ENCODE measurements around the gene MAST4.

Gene MAST4

GRCh38 chr5:67009028-67009427 lies 412.8 kb downstream of the MAST4 start:
- Histone ChIP-seq H3K9me3 (ENCODE audit: control insufficient read depth, low read length) (no peaks in the 10 kb centered on the region), H3K36me3 (ENCODE audit: control insufficient read depth in 1 of 2, insufficient read depth in 2 of 2, low read depth in 1 of 2, low read length in 2 of 2) (no peaks in the 10 kb centered on the region), H2BK12ac (ENCODE audit: low read length in 2 of 2) (no peak overlapping the region), H2BK120ac (ENCODE audit: low read depth, low read length) (no peak overlapping the region), H3K4ac (ENCODE audit: low read depth in 1 of 2, low read length in 2 of 2) (no peak overlapping the region), H3K27me3 (ENCODE audit: control insufficient read depth in 1 of 2, insufficient read depth in 1 of 2, low read length in 2 of 2) (no peaks in the 10 kb centered on the region), H3K27ac (ENCODE audit: low read length, poor library complexity, severe bottlenecking) (no peak overlapping the region), H4K91ac (ENCODE audit: low read length) (no peak overlapping the region), H3K4me3 (ENCODE audit: insufficient read depth in 1 of 2, low read depth in 1 of 2, low read length in 2 of 2) (no peak overlapping the region), H3K4me1 (ENCODE audit: control insufficient read depth, insufficient read depth, low read depth, low read length) (peaks cover 11% of the 10 kb centered on the region), H2BK15ac (ENCODE audit: low read depth, poor library complexity, severe bottlenecking) (no peak overlapping the region), H3K18ac (ENCODE audit: low read depth in 1 of 2, low read length in 2 of 2) (no peak overlapping the region), H2BK5ac (ENCODE audit: low read depth, low read length, poor library complexity, severe bottlenecking) (no peak overlapping the region), H3K23ac (ENCODE audit: low read length in 2 of 2) (no peak overlapping the region), H3K4me2 (ENCODE audit: low read length, poor library complexity, severe bottlenecking) (no peak overlapping the region), H3K9ac (ENCODE audit: low read length) (no peak overlapping the region), H2AFZ (ENCODE audit: low read depth, low read length) (no peak overlapping the region), H3K79me1 (replicated peaks; ENCODE audit: low read length, poor library complexity, severe bottlenecking) (peaks cover 25% of the 10 kb centered on the region), H2AK5ac (ENCODE audit: low read length, severe bottlenecking) (peak overlapping the region; percentile 47), H3K14ac (ENCODE audit: low read length in 2 of 2) (no peak overlapping the region), H4K8ac (ENCODE audit: low read length) (no peak overlapping the region)
- WGBS, result 96% methylated on average over 1 of the region's 1 CpG
- no peak for DNase-seq

GRCh38 chr5:67010684-67011409 lies 414.7 kb downstream of the MAST4 start:
- peak overlapping the region in 1 of 2 experiments; percentile 54 for H2BK12ac ChIP-seq (ENCODE audit: low read length in 2 of 2)
- no peak overlapping the region for H3K23ac ChIP-seq (ENCODE audit: low read length in 2 of 2)
- 20% methylated on average over 8 of the region's 8 CpGs for WGBS
- H2BK120ac ChIP-seq (ENCODE audit: low read depth, low read length), result no peak overlapping the region
- no peak overlapping the region for H2AFZ ChIP-seq (ENCODE audit: low read depth, low read length)
- no peak for DNase-seq
- H3K4ac ChIP-seq (ENCODE audit: low read depth in 1 of 2, low read length in 2 of 2), result peak overlapping the region; percentile 5 to 42
- H3K79me1 ChIP-seq (replicated peaks; ENCODE audit: low read length, poor library complexity, severe bottlenecking), result peaks cover 31% of the 10 kb centered on the region
- no peaks in the 10 kb centered on the region for H3K27me3 ChIP-seq (ENCODE audit: control insufficient read depth in 1 of 2, insufficient read depth in 1 of 2, low read length in 2 of 2)
- peak overlapping the region; percentile 65 for H4K91ac ChIP-seq (ENCODE audit: low read length)
- H3K36me3 ChIP-seq (ENCODE audit: control insufficient read depth in 1 of 2, insufficient read depth in 2 of 2, low read depth in 1 of 2, low read length in 2 of 2), result no peaks in the 10 kb centered on the region
- H4K8ac ChIP-seq (ENCODE audit: low read length), result peak overlapping the region; percentile 89
- no peak overlapping the region for H2BK5ac ChIP-seq (ENCODE audit: low read depth, low read length, poor library complexity, severe bottlenecking)
- no peaks in the 10 kb centered on the region for H3K9me3 ChIP-seq (ENCODE audit: control insufficient read depth, low read length)
- peak overlapping the region; percentile 62 for H3K27ac ChIP-seq (ENCODE audit: low read length, poor library complexity, severe bottlenecking)
- peak overlapping the region; percentile 70 for H3K9ac ChIP-seq (ENCODE audit: low read length)
- H2AK5ac ChIP-seq (ENCODE audit: low read length, severe bottlenecking), result peak overlapping the region; percentile 49
- peaks cover 11% of the 10 kb centered on the region for H3K4me1 ChIP-seq (ENCODE audit: control insufficient read depth, insufficient read depth, low read depth, low read length)
- peak overlapping the region in 1 of 2 experiments; percentile 42 for H3K4me3 ChIP-seq (ENCODE audit: insufficient read depth in 1 of 2, low read depth in 1 of 2, low read length in 2 of 2)
- no peak overlapping the region for H2BK15ac ChIP-seq (ENCODE audit: low read depth, poor library complexity, severe bottlenecking)
- no peak overlapping the region for H3K4me2 ChIP-seq (ENCODE audit: low read length, poor library complexity, severe bottlenecking)
- H3K18ac ChIP-seq (ENCODE audit: low read depth in 1 of 2, low read length in 2 of 2), result peak overlapping the region; percentile 52 to 59
- H3K14ac ChIP-seq (ENCODE audit: low read length in 2 of 2), result peak overlapping the region in 1 of 2 experiments; percentile 3

- H4K91ac ChIP-seq (ENCODE audit: low read length), result no peak overlapping the region
- peaks cover 28% of the 10 kb centered on the region for H3K79me1 ChIP-seq (replicated peaks; ENCODE audit: low read length, poor library complexity, severe bottlenecking)
- H3K27ac ChIP-seq (ENCODE audit: low read length, poor library complexity, severe bottlenecking), result peak overlapping the region; percentile 62
- H3K23ac ChIP-seq (ENCODE audit: low read length in 2 of 2), result no peak overlapping the region
- H3K4me1 ChIP-seq (ENCODE audit: control insufficient read depth, insufficient read depth, low read depth, low read length), result peaks cover 11% of the 10 kb centered on the region
- WGBS, result 70% methylated on average over 5 of the region's 5 CpGs
- no peak for DNase-seq
- no peak overlapping the region for H3K14ac ChIP-seq (ENCODE audit: low read length in 2 of 2)
- peak overlapping the region; percentile 70 for H3K9ac ChIP-seq (ENCODE audit: low read length)
- H3K36me3 ChIP-seq (ENCODE audit: control insufficient read depth in 1 of 2, insufficient read depth in 2 of 2, low read depth in 1 of 2, low read length in 2 of 2), result no peaks in the 10 kb centered on the region
- H2BK15ac ChIP-seq (ENCODE audit: low read depth, poor library complexity, severe bottlenecking), result no peak overlapping the region
- H2BK5ac ChIP-seq (ENCODE audit: low read depth, low read length, poor library complexity, severe bottlenecking), result no peak overlapping the region
- peak overlapping the region; percentile 89 for H4K8ac ChIP-seq (ENCODE audit: low read length)
- H3K4ac ChIP-seq (ENCODE audit: low read depth in 1 of 2, low read length in 2 of 2), result peak overlapping the region; percentile 5 to 42
- peak overlapping the region in 1 of 2 experiments; percentile 31 for H2BK12ac ChIP-seq (ENCODE audit: low read length in 2 of 2)
- H3K4me2 ChIP-seq (ENCODE audit: low read length, poor library complexity, severe bottlenecking), result no peak overlapping the region
- H3K18ac ChIP-seq (ENCODE audit: low read depth in 1 of 2, low read length in 2 of 2), result peak overlapping the region in 1 of 2 experiments; percentile 12
- H3K4me3 ChIP-seq (ENCODE audit: insufficient read depth in 1 of 2, low read depth in 1 of 2, low read length in 2 of 2), result peak overlapping the region in 1 of 2 experiments; percentile 42
- H2BK120ac ChIP-seq (ENCODE audit: low read depth, low read length), result no peak overlapping the region
- no peaks in the 10 kb centered on the region for H3K9me3 ChIP-seq (ENCODE audit: control insufficient read depth, low read length)
- no peak overlapping the region for H2AFZ ChIP-seq (ENCODE audit: low read depth, low read length)
- H2AK5ac ChIP-seq (ENCODE audit: low read length, severe bottlenecking), result peak overlapping the region; percentile 49
- H3K27me3 ChIP-seq (ENCODE audit: control insufficient read depth in 1 of 2, insufficient read depth in 1 of 2, low read length in 2 of 2), result no peaks in the 10 kb centered on the region
These were observed 415.2 kb downstream of the MAST4 start for GRCh38 chr5:67011422-67011821.

GRCh38 chr5:67012171-67012570 lies 416.0 kb downstream of the MAST4 start:
- Histone ChIP-seq H2BK15ac (ENCODE audit: low read depth, poor library complexity, severe bottlenecking) (no peak overlapping the region), H3K79me1 (replicated peaks; ENCODE audit: low read length, poor library complexity, severe bottlenecking) (peaks cover 24% of the 10 kb centered on the region), H3K27me3 (ENCODE audit: control insufficient read depth in 1 of 2, insufficient read depth in 1 of 2, low read length in 2 of 2) (no peaks in the 10 kb centered on the region), H4K8ac (ENCODE audit: low read length) (no peak overlapping the region), H2BK5ac (ENCODE audit: low read depth, low read length, poor library complexity, severe bottlenecking) (no peak overlapping the region), H3K9ac (ENCODE audit: low read length) (peak overlapping the region; percentile 70), H4K91ac (ENCODE audit: low read length) (no peak overlapping the region), H2BK120ac (ENCODE audit: low read depth, low read length) (no peak overlapping the region), H3K18ac (ENCODE audit: low read depth in 1 of 2, low read length in 2 of 2) (no peak overlapping the region), H2AFZ (ENCODE audit: low read depth, low read length) (no peak overlapping the region), H3K4me3 (ENCODE audit: insufficient read depth in 1 of 2, low read depth in 1 of 2, low read length in 2 of 2) (no peak overlapping the region), H3K4ac (ENCODE audit: low read depth in 1 of 2, low read length in 2 of 2) (no peak overlapping the region), H3K23ac (ENCODE audit: low read length in 2 of 2) (no peak overlapping the region), H3K9me3 (ENCODE audit: control insufficient read depth, low read length) (no peaks in the 10 kb centered on the region), H3K14ac (ENCODE audit: low read length in 2 of 2) (no peak overlapping the region), H2BK12ac (ENCODE audit: low read length in 2 of 2) (no peak overlapping the region), H3K27ac (ENCODE audit: low read length, poor library complexity, severe bottlenecking) (no peak overlapping the region), H3K4me2 (ENCODE audit: low read length, poor library complexity, severe bottlenecking) (no peak overlapping the region), H2AK5ac (ENCODE audit: low read length, severe bottlenecking) (no peak overlapping the region), H3K4me1 (ENCODE audit: control insufficient read depth, insufficient read depth, low read depth, low read length) (peaks cover 11% of the 10 kb centered on the region), H3K36me3 (ENCODE audit: control insufficient read depth in 1 of 2, insufficient read depth in 2 of 2, low read depth in 1 of 2, low read length in 2 of 2) (no peaks in the 10 kb centered on the region)
- no peak for DNase-seq
- WGBS, result 95% methylated on average over 1 of the region's 2 CpGs
